ENCODE results near the gene NCK2.

NCK2 gene

GRCh38 chr2:105796791-105797190 is 52.1 kb downstream of the NCK2 start:
- Histone ChIP-seq H3K9me2 (replicated peaks; ENCODE audit: insufficient read depth, low read length) (peaks cover 5% of the 10 kb centered on the region; the same call in 1 of the 2 replicates), H3K27ac (ENCODE audit: low read depth, low read length) (no peak overlapping the region), H3F3A (ENCODE audit: insufficient read depth) (no peaks in the 10 kb centered on the region), H3K9ac (ENCODE audit: low read length) (no peak overlapping the region), H3K4me2 (ENCODE audit: low read depth, low read length, poor library complexity, severe bottlenecking) (no peak overlapping the region), H3K4me3 (ENCODE audit: insufficient read depth, low read length, poor library complexity, severe bottlenecking) (no peak overlapping the region), H4K20me1 (ENCODE audit: low read depth, low read length) (no peaks in the 10 kb centered on the region), H2AFZ (ENCODE audit: low read depth, low read length, severe bottlenecking) (no peak overlapping the region), H3K36me3 (ENCODE audit: low read length) (no peaks in the 10 kb centered on the region), H3K9me3 (ENCODE audit: insufficient read depth, low read length) (no peaks in the 10 kb centered on the region), H3K27me3 (ENCODE audit: low read length) (no peaks in the 10 kb centered on the region), H3K79me2 (ENCODE audit: insufficient read depth, low read length) (no peaks in the 10 kb centered on the region)
- no peak for TF ChIP-seq CTCF (IDR thresholded peaks at IDR 0.05; ENCODE audit: insufficient read depth, low read length, poor library complexity, severe bottlenecking)
- no peak for TF ChIP-seq EZH2phosphoT487 (conservative IDR thresholded peaks at IDR 0.05; ENCODE audit: low read length)

GRCh38 chr2:105797298-105797819 is 52.6 kb downstream of the NCK2 start:
- no peak overlapping the region for H3K4me3 ChIP-seq (ENCODE audit: insufficient read depth, low read length, poor library complexity, severe bottlenecking)
- no peaks in the 10 kb centered on the region for H4K20me1 ChIP-seq (ENCODE audit: low read depth, low read length)
- H3F3A ChIP-seq (ENCODE audit: insufficient read depth) = no peaks in the 10 kb centered on the region
- H3K27me3 ChIP-seq (ENCODE audit: low read length) = no peaks in the 10 kb centered on the region
- no peak overlapping the region for H2AFZ ChIP-seq (ENCODE audit: low read depth, low read length, severe bottlenecking)
- H3K9me3 ChIP-seq (ENCODE audit: insufficient read depth, low read length) = no peaks in the 10 kb centered on the region
- no peak overlapping the region for H3K9ac ChIP-seq (ENCODE audit: low read length)
- peaks cover 5% of the 10 kb centered on the region; the same call in 1 of the 2 replicates for H3K9me2 ChIP-seq (replicated peaks; ENCODE audit: insufficient read depth, low read length)
- no peak overlapping the region for H3K4me2 ChIP-seq (ENCODE audit: low read depth, low read length, poor library complexity, severe bottlenecking)
- no peak overlapping the region for H3K27ac ChIP-seq (ENCODE audit: low read depth, low read length)
- TF ChIP-seq EZH2phosphoT487 (conservative IDR thresholded peaks at IDR 0.05; ENCODE audit: low read length) (no peak), CTCF (IDR thresholded peaks at IDR 0.05; ENCODE audit: insufficient read depth, low read length, poor library complexity, severe bottlenecking) (no peak)
- no peaks in the 10 kb centered on the region for H3K79me2 ChIP-seq (ENCODE audit: insufficient read depth, low read length)
- H3K36me3 ChIP-seq (ENCODE audit: low read length) = no peaks in the 10 kb centered on the region

GRCh38 chr2:105798595-105798994 is 53.9 kb downstream of the NCK2 start:
- H3K27ac ChIP-seq (ENCODE audit: low read depth, low read length) = no peak overlapping the region
- no peaks in the 10 kb centered on the region for H3K9me3 ChIP-seq (ENCODE audit: insufficient read depth, low read length)
- no peaks in the 10 kb centered on the region for H3F3A ChIP-seq (ENCODE audit: insufficient read depth)
- H3K36me3 ChIP-seq (ENCODE audit: low read length) = no peaks in the 10 kb centered on the region
- no peaks in the 10 kb centered on the region for H3K79me2 ChIP-seq (ENCODE audit: insufficient read depth, low read length)
- H2AFZ ChIP-seq (ENCODE audit: low read depth, low read length, severe bottlenecking) = no peak overlapping the region
- H3K4me2 ChIP-seq (ENCODE audit: low read depth, low read length, poor library complexity, severe bottlenecking) = no peak overlapping the region
- TF ChIP-seq EZH2phosphoT487 (conservative IDR thresholded peaks at IDR 0.05; ENCODE audit: low read length) (no peak), CTCF (IDR thresholded peaks at IDR 0.05; ENCODE audit: insufficient read depth, low read length, poor library complexity, severe bottlenecking) (no peak)
- no peaks in the 10 kb centered on the region for H3K27me3 ChIP-seq (ENCODE audit: low read length)
- no peaks in the 10 kb centered on the region for H3K9me2 ChIP-seq (replicated peaks; ENCODE audit: insufficient read depth, low read length)
- no peak overlapping the region for H3K9ac ChIP-seq (ENCODE audit: low read length)
- H3K4me3 ChIP-seq (ENCODE audit: insufficient read depth, low read length, poor library complexity, severe bottlenecking) = no peak overlapping the region
- H4K20me1 ChIP-seq (ENCODE audit: low read depth, low read length) = no peaks in the 10 kb centered on the region
